HEK293 (cell line): ENCODE results near the gene MALRD1.

Experiments
- CTCF ChIA-PET: fragments of 350-600 bp; formaldehyde crosslinking; extraction: SDS; loops from one replicate; lab custom pipeline; 2021; ENCODE audit warnings: antibody characterized with exemption; lab: Yijun Ruan, JAX
- POLR2A ChIA-PET: fragments of 300-600 bp; formaldehyde crosslinking; extraction: SDS; loops from one replicate; lab custom pipeline; 2020; ENCODE audit warnings: antibody characterized with exemption, inconsistent platforms; lab: Yijun Ruan, JAX
- H3K27ac ChIP-seq: fragments of 200-500 bp; sonication (Bioruptor generic); 2 replicates; pipeline ENCODE4 v1.5.1; 2014; ENCODE audit warnings: low read depth, low read length, control low read depth, inconsistent platforms; ENCODE audit errors: extremely low read depth
- H3K36me3 ChIP-seq, 2 experiments: fragments of 200-500 bp in 1 of 2; sonication (Bioruptor generic) in 1 of 2; 1 replicate in 1 of 2; 2 replicates in 1 of 2; pipeline ENCODE4 v1.5.1; 2014 to 2017; ENCODE audit warnings: inconsistent platforms in 2 of 2, low read length in 2 of 2; ENCODE audit not compliant: control insufficient read depth in 2 of 2, insufficient read depth in 1 of 2
- H3K4me1 ChIP-seq: fragments of 200-500 bp; sonication (Bioruptor generic); 2 replicates; pipeline ENCODE4 v1.5.1; 2014; ENCODE audit warnings: mild to moderate bottlenecking, low read length, inconsistent platforms; ENCODE audit not compliant: control insufficient read depth, insufficient read depth
- H3K4me3 ChIP-seq: 2 replicates; pipeline ENCODE4 v1.5.1; 2011; ENCODE audit warnings: low read depth, mild to moderate bottlenecking, control low read depth, low read length, moderate library complexity
- H3K9me3 ChIP-seq: fragments of 200-500 bp; sonication (Bioruptor generic); 2 replicates; pipeline ENCODE4 v1.5.1; 2014; ENCODE audit warnings: low read depth, low read length, inconsistent platforms; ENCODE audit not compliant: control insufficient read depth, insufficient read depth
- KLF16 ChIP-seq: fragments of 450-650 bp; formaldehyde crosslinking; IDR thresholded peaks from 2 replicates; pipeline ENCODE4 v1.5.1; 2017; ENCODE audit warnings: missing biosample characterization, missing genetic modification characterization
- MYNN ChIP-seq: fragments of 450-650 bp; formaldehyde crosslinking; IDR thresholded peaks from 2 replicates; pipeline ENCODE4 v1.5.1; 2016; ENCODE audit warnings: missing biosample characterization, missing genetic modification characterization, borderline replicate concordance
- SALL2 ChIP-seq: fragments of 450-650 bp; formaldehyde crosslinking; IDR thresholded peaks from 2 replicates; pipeline ENCODE4 v1.5.0; 2017; ENCODE audit warnings: missing biosample characterization, mild to moderate bottlenecking, missing genetic modification characterization, borderline replicate concordance
- ZBTB10 ChIP-seq: fragments of 450-650 bp; formaldehyde crosslinking; IDR thresholded peaks from 2 replicates; pipeline ENCODE4 v1.5.1; 2016; ENCODE audit warnings: missing biosample characterization, missing genetic modification characterization
- ZEB2 ChIP-seq: fragments of 450-650 bp; formaldehyde crosslinking; IDR thresholded peaks from 2 replicates; pipeline ENCODE4 v1.5.1; 2016; ENCODE audit warnings: missing biosample characterization, missing genetic modification characterization
- ZFP3 ChIP-seq: fragments of 450-650 bp; formaldehyde crosslinking; IDR thresholded peaks from 2 replicates; pipeline ENCODE4 v1.5.1; 2016; ENCODE audit warnings: low read depth, missing biosample characterization, missing genetic modification characterization
- ZNF133 ChIP-seq: fragments of 450-650 bp; formaldehyde crosslinking; IDR thresholded peaks from 2 replicates; pipeline ENCODE4 v1.5.1; 2016; ENCODE audit warnings: missing biosample characterization, missing genetic modification characterization
- ZNF214 ChIP-seq: fragments of 450-650 bp; formaldehyde crosslinking; IDR thresholded peaks from 2 replicates; pipeline ENCODE4 v1.5.1; 2017; ENCODE audit warnings: missing biosample characterization, mild to moderate bottlenecking, missing genetic modification characterization, borderline replicate concordance
- ZNF239 ChIP-seq: fragments of 450-650 bp; formaldehyde crosslinking; IDR thresholded peaks from 2 replicates; pipeline ENCODE4 v1.5.1; 2016; ENCODE audit warnings: missing biosample characterization, missing genetic modification characterization
- ZNF416 ChIP-seq: fragments of 450-650 bp; formaldehyde crosslinking; IDR thresholded peaks from 2 replicates; pipeline ENCODE4 v1.5.1; 2016; ENCODE audit warnings: missing biosample characterization, missing genetic modification characterization
- ZNF433 ChIP-seq: fragments of 450-650 bp; formaldehyde crosslinking; IDR thresholded peaks from 2 replicates; pipeline ENCODE4 v1.5.1; 2016; ENCODE audit warnings: missing biosample characterization, missing genetic modification characterization, low read depth
- ZNF658 ChIP-seq: fragments of 450-650 bp; formaldehyde crosslinking; IDR thresholded peaks from 2 replicates; pipeline ENCODE4; 2016; ENCODE audit warnings: missing biosample characterization, missing genetic modification characterization
- ZNF664 ChIP-seq: fragments of 450-650 bp; formaldehyde crosslinking; IDR thresholded peaks from 2 replicates; pipeline ENCODE4 v1.5.1; 2016; ENCODE audit warnings: missing biosample characterization, missing genetic modification characterization
- ZNF76 ChIP-seq: fragments of 450-650 bp; formaldehyde crosslinking; IDR thresholded peaks from 2 replicates; pipeline ENCODE4; 2016; ENCODE audit warnings: low read depth, missing biosample characterization, missing genetic modification characterization, borderline replicate concordance
- ZSCAN4 ChIP-seq: fragments of 450-650 bp; formaldehyde crosslinking; IDR thresholded peaks from 2 replicates; pipeline ENCODE4 v1.5.1; 2017; ENCODE audit warnings: missing biosample characterization, missing genetic modification characterization
- TF ChIP-seq, protein P1 (sequence below): fragments of 450-650 bp; IDR thresholded peaks from 2 replicates; pipeline ENCODE4 v1.5.1; 2018; ENCODE audit warnings: missing biosample characterization, mild to moderate bottlenecking, missing genetic modification characterization
- TF ChIP-seq, protein P2 (sequence below): fragments of 450-650 bp; formaldehyde crosslinking; IDR thresholded peaks from 2 replicates; pipeline ENCODE4; 2016; ENCODE audit warnings: missing biosample characterization, missing genetic modification characterization
- TF ChIP-seq, protein P3 (sequence below): fragments of 450-650 bp; formaldehyde crosslinking; IDR thresholded peaks from 2 replicates; pipeline ENCODE4 v1.5.1; 2016; ENCODE audit warnings: missing biosample characterization, missing genetic modification characterization

The MALRD1 gene

DNA sequence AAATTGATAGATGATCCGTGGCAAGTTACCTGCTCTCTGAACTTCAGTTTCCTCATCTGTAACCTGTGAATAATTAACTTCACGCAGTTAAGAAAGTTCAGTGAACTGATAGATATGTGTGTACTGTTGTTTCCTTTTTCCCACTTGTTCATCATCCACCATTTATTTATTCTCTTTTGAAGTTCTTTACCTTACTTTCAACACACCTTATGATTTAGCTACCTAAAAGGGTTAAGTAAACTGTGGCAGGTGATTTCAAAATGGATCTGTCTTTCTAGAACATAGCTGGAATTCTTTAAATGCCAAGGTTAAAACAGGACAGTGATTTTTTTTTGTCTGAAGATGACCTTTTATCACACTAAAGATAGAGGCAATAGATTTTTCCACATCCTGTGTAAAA, 27.4 kb upstream of the MALRD1 start (continued):
- no peak for TF ChIP-seq ZEB2 (tag by site-specific recombination)
- no peak for TF ChIP-seq ZNF214 (tag by site-specific recombination)
- TF ChIP-seq ZNF433 (tag by site-specific recombination), result no peak
- TF ChIP-seq, protein P1, sequence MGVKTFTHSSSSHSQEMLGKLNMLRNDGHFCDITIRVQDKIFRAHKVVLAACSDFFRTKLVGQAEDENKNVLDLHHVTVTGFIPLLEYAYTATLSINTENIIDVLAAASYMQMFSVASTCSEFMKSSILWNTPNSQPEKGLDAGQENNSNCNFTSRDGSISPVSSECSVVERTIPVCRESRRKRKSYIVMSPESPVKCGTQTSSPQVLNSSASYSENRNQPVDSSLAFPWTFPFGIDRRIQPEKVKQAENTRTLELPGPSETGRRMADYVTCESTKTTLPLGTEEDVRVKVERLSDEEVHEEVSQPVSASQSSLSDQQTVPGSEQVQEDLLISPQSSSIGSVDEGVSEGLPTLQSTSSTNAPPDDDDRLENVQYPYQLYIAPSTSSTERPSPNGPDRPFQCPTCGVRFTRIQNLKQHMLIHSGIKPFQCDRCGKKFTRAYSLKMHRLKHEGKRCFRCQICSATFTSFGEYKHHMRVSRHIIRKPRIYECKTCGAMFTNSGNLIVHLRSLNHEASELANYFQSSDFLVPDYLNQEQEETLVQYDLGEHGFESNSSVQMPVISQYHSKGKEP (tag by site-specific recombination), result no peak
- no peak for TF ChIP-seq ZNF664

GRCh38 chr10:19024611-19025010, 24.0 kb upstream of the MALRD1 start:
- Histone ChIP-seq H3K4me3 (no peak overlapping the region), H3K27ac (no peak overlapping the region), H3K9me3 (no peaks in the 10 kb centered on the region), H3K36me3 (no peaks in the 10 kb centered on the region), H3K4me1 (no peaks in the 10 kb centered on the region)
- no peak for TF ChIP-seq ZSCAN4
- no peak for TF ChIP-seq ZFP3 (tag by site-specific recombination)
- no peak for TF ChIP-seq ZNF239 (tag by site-specific recombination)
- no peak for TF ChIP-seq ZNF416 (tag by site-specific recombination)
- no peak for TF ChIP-seq MYNN
- TF ChIP-seq, protein P2, sequence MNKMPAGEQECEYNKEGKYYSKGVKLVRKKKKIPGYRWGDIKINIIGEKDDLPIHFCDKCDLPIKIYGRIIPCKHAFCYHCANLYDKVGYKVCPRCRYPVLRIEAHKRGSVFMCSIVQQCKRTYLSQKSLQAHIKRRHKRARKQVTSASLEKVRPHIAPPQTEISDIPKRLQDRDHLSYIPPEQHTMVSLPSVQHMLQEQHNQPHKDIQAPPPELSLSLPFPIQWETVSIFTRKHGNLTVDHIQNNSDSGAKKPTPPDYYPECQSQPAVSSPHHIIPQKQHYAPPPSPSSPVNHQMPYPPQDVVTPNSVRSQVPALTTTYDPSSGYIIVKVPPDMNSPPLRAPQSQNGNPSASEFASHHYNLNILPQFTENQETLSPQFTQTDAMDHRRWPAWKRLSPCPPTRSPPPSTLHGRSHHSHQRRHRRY (tag by site-specific recombination), result no peak
- no peak for TF ChIP-seq SALL2 (tag by site-specific recombination)
- TF ChIP-seq ZNF658 (tag by site-specific recombination), result no peak
- TF ChIP-seq ZBTB10 (tag by site-specific recombination), result no peak
- TF ChIP-seq ZNF133, result no peak
- no peak for TF ChIP-seq ZNF76 (tag by site-specific recombination)
- TF ChIP-seq KLF16 (tag by site-specific recombination), result no peak
- TF ChIP-seq, protein P3, sequence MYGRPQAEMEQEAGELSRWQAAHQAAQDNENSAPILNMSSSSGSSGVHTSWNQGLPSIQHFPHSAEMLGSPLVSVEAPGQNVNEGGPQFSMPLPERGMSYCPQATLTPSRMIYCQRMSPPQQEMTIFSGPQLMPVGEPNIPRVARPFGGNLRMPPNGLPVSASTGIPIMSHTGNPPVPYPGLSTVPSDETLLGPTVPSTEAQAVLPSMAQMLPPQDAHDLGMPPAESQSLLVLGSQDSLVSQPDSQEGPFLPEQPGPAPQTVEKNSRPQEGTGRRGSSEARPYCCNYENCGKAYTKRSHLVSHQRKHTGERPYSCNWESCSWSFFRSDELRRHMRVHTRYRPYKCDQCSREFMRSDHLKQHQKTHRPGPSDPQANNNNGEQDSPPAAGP (tag by site-specific recombination), result no peak
- ChIA-PET POLR2A (no interaction called here), CTCF (no interaction called here)
